WTC11 (cell line): Measurements from ENCODE around the gene ATF7. TPM values are rescaled to one million over a fixed set of nuclear protein-coding genes. Genes with fewer than 3 reads are reported as not detected.

Experiments used
- ATAC-seq: fragments of 200-7000 bp; cut with Tn5 transposase; 2 replicates; pipeline ENCODE4 v1.10.0; 2021; ENCODE audit warnings: mild to moderate bottlenecking, moderate library complexity
- CTCF ChIA-PET: fragments of 300-600 bp; sonication (Branson Sonifier 250); formaldehyde crosslinking; loops from one replicate; lab custom pipeline; 2021; ENCODE audit warnings: antibody characterized with exemption; lab: Charles Lee
- POLR2A ChIA-PET: fragments of 350-600 bp; sonication (Branson Sonifier 250); formaldehyde crosslinking; loops from one replicate; lab custom pipeline; 2021; ENCODE audit warnings: antibody characterized with exemption; lab: Charles Lee
- DNase-seq: peaks from one replicate; pipeline ENCODE4 v3.0.0; 2021; ENCODE audit warnings: low spot score
- H3K27ac Mint-ChIP-seq: 2 replicates; pipeline ENCODE4 v1.8.0; 2021; ENCODE audit warnings: mixed read lengths
- H3K27me3 Mint-ChIP-seq: 2 replicates; pipeline ENCODE4 v1.8.0; 2021; ENCODE audit warnings: low read depth, mild to moderate bottlenecking, moderate library complexity, mixed read lengths
- H3K36me3 Mint-ChIP-seq: 2 replicates; pipeline ENCODE4 v1.8.0; 2021; ENCODE audit warnings: mixed read lengths
- H3K4me1 Mint-ChIP-seq: 2 replicates; pipeline ENCODE4 v1.8.0; 2022; ENCODE audit warnings: mixed read lengths
- H3K4me3 Mint-ChIP-seq: 2 replicates; pipeline ENCODE4 v1.8.0; 2021; ENCODE audit warnings: mild to moderate bottlenecking, moderate library complexity, mixed read lengths
- H3K9me3 Mint-ChIP-seq: 2 replicates; pipeline ENCODE4 v1.8.0; 2021; ENCODE audit warnings: mixed read lengths
- CREB1 ChIP-seq: sonication (generic); formaldehyde crosslinking; IDR thresholded peaks from 2 replicates; pipeline ENCODE4 v1.8.0; 2023; ENCODE audit warnings: mild to moderate bottlenecking, missing genetic modification reagents
- CREM ChIP-seq: sonication (generic); formaldehyde crosslinking; IDR thresholded peaks from 2 replicates; pipeline ENCODE4 v1.8.1; 2022; ENCODE audit warnings: mild to moderate bottlenecking, missing genetic modification reagents, moderate library complexity
- GABPB1 ChIP-seq: sonication (generic); formaldehyde crosslinking; IDR thresholded peaks from 2 replicates; pipeline ENCODE4 v1.8.1; 2023; ENCODE audit warnings: mild to moderate bottlenecking, missing genetic modification reagents
- GRHL2 ChIP-seq: fragments of 250-450 bp; sonication (Bioruptor Pico); IDR thresholded peaks from 2 replicates; pipeline ENCODE4 v1.8.0; 2022; ENCODE audit warnings: mild to moderate bottlenecking, moderate library complexity; ENCODE audit not compliant: insufficient replicate concordance, severe bottlenecking
- JAZF1 ChIP-seq: fragments of 250-450 bp; sonication (Bioruptor Pico); IDR thresholded peaks from 2 replicates; pipeline ENCODE4 v1.9.0; 2021; ENCODE audit warnings: moderate library complexity, mild to moderate bottlenecking, inconsistent platforms
- total RNA-seq: library from RNA; stranded (reverse); gene quantifications from 3 replicates; pipeline ENCODE4 v1.2.3, GENCODE V29; 2021
- TF ChIP-seq, protein P1 (sequence below): sonication (generic); formaldehyde crosslinking; conservative IDR thresholded peaks from 2 replicates; pipeline ENCODE4 v1.8.1; 2023; ENCODE audit warnings: mild to moderate bottlenecking, low read depth, missing genetic modification reagents, moderate library complexity
- TF ChIP-seq, protein P2 (sequence below): fragments of 250-450 bp; sonication (Bioruptor Pico); IDR thresholded peaks from 2 replicates; pipeline ENCODE4 v1.8.0; 2021; ENCODE audit warnings: mild to moderate bottlenecking
- TF ChIP-seq, protein P3 (sequence below): sonication (generic); formaldehyde crosslinking; IDR thresholded peaks from 2 replicates; pipeline ENCODE4 v1.8.0; 2022; ENCODE audit warnings: mild to moderate bottlenecking, missing genetic modification reagents
- TF ChIP-seq, protein P4 (sequence below): sonication (generic); formaldehyde crosslinking; IDR thresholded peaks from 2 replicates; pipeline ENCODE4 v1.8.1; 2022; ENCODE audit warnings: low read depth, mild to moderate bottlenecking, moderate library complexity, missing genetic modification reagents, borderline replicate concordance
- TF ChIP-seq, protein P5 (sequence below): sonication (generic); formaldehyde crosslinking; IDR thresholded peaks from 2 replicates; pipeline ENCODE4 v1.8.0; 2023; ENCODE audit warnings: missing genetic modification reagents
- TF ChIP-seq, protein P6 (sequence below): fragments of 250-450 bp; sonication (Bioruptor Pico); conservative IDR thresholded peaks from 2 replicates; pipeline ENCODE4 v1.9.0; 2021; ENCODE audit warnings: mild to moderate bottlenecking
- TF ChIP-seq, protein P7 (sequence below): sonication (generic); formaldehyde crosslinking; IDR thresholded peaks from 2 replicates; pipeline ENCODE4 v1.8.1; 2022; ENCODE audit warnings: mild to moderate bottlenecking, moderate library complexity, missing genetic modification reagents
- TF ChIP-seq, protein P8 (sequence below): fragments of 250-450 bp; sonication (Bioruptor Pico); IDR thresholded peaks from 2 replicates; pipeline ENCODE4 v1.9.0; 2021; ENCODE audit warnings: moderate library complexity, mild to moderate bottlenecking, inconsistent platforms, borderline replicate concordance
- TF ChIP-seq, protein P9 (sequence below): fragments of 250-450 bp; sonication (Bioruptor Pico); IDR thresholded peaks from 2 replicates; pipeline ENCODE4 v1.9.0; 2021; ENCODE audit warnings: mild to moderate bottlenecking, borderline replicate concordance
- TF ChIP-seq, protein P10 (sequence below): sonication (generic); formaldehyde crosslinking; IDR thresholded peaks from 2 replicates; pipeline ENCODE4 v1.8.1; 2022; ENCODE audit warnings: low read depth, missing genetic modification reagents, borderline replicate concordance
- TF ChIP-seq, protein P11 (sequence below): sonication (generic); formaldehyde crosslinking; IDR thresholded peaks from 2 replicates; pipeline ENCODE4 v1.8.0; 2023; ENCODE audit warnings: mild to moderate bottlenecking, missing genetic modification reagents

The ATF7 gene
- total RNA-seq, 1 experiment from 2014 or later: 16.3 TPM

DNA sequence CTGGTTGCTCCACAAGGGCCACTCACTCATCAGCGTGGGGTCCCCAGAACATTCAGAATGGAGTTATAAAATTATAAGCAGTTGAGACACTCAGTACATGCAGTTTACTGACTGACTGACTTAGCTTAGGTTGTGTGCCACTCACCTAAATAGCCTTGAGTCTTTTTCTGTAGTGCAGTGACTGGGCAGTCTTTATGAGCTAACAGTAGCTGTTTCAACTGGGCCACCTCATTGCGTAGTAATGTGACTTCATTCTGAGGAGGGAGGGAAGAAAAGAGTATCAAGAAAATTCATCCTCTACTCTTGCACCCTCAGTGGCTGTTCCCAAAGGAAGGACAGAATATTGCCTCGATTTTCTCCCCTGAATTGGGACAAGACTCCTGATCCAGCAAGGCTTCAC lies 103.1 kb downstream of the ATF7 start:
- Mint-ChIP-seq H3K9me3 (no peaks in the 10 kb centered on the region), H3K27ac (no peak overlapping the region), H3K4me3 (no peak overlapping the region), H3K27me3 (no peaks in the 10 kb centered on the region), H3K4me1 (no peaks in the 10 kb centered on the region), H3K36me3 (peaks cover 23% of the 10 kb centered on the region)
- ChIA-PET CTCF (interaction anchor here (1.2 to 2.1 kb wide), 2 partner anchors 14 to 202 kb away, joined by 4 to 7 read pairs; partner anchors contain the start of gene AAAS), POLR2A (interaction anchor here (0.5 kb wide), 1 partner anchor 63 kb away, joined by 4 read pairs; no protein-coding TSS in a partner anchor)
- TF ChIP-seq, protein P1, sequence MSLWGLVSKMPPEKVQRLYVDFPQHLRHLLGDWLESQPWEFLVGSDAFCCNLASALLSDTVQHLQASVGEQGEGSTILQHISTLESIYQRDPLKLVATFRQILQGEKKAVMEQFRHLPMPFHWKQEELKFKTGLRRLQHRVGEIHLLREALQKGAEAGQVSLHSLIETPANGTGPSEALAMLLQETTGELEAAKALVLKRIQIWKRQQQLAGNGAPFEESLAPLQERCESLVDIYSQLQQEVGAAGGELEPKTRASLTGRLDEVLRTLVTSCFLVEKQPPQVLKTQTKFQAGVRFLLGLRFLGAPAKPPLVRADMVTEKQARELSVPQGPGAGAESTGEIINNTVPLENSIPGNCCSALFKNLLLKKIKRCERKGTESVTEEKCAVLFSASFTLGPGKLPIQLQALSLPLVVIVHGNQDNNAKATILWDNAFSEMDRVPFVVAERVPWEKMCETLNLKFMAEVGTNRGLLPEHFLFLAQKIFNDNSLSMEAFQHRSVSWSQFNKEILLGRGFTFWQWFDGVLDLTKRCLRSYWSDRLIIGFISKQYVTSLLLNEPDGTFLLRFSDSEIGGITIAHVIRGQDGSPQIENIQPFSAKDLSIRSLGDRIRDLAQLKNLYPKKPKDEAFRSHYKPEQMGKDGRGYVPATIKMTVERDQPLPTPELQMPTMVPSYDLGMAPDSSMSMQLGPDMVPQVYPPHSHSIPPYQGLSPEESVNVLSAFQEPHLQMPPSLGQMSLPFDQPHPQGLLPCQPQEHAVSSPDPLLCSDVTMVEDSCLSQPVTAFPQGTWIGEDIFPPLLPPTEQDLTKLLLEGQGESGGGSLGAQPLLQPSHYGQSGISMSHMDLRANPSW (CRISPR knock-in tag): no peak
- no peak for TF ChIP-seq JAZF1
- TF ChIP-seq, protein P2, sequence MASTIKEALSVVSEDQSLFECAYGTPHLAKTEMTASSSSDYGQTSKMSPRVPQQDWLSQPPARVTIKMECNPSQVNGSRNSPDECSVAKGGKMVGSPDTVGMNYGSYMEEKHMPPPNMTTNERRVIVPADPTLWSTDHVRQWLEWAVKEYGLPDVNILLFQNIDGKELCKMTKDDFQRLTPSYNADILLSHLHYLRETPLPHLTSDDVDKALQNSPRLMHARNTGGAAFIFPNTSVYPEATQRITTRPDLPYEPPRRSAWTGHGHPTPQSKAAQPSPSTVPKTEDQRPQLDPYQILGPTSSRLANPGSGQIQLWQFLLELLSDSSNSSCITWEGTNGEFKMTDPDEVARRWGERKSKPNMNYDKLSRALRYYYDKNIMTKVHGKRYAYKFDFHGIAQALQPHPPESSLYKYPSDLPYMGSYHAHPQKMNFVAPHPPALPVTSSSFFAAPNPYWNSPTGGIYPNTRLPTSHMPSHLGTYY (CRISPR knock-in tag): no peak
- TF ChIP-seq, protein P3, sequence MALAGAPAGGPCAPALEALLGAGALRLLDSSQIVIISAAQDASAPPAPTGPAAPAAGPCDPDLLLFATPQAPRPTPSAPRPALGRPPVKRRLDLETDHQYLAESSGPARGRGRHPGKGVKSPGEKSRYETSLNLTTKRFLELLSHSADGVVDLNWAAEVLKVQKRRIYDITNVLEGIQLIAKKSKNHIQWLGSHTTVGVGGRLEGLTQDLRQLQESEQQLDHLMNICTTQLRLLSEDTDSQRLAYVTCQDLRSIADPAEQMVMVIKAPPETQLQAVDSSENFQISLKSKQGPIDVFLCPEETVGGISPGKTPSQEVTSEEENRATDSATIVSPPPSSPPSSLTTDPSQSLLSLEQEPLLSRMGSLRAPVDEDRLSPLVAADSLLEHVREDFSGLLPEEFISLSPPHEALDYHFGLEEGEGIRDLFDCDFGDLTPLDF (CRISPR knock-in tag): no peak
- TF ChIP-seq, protein P4, sequence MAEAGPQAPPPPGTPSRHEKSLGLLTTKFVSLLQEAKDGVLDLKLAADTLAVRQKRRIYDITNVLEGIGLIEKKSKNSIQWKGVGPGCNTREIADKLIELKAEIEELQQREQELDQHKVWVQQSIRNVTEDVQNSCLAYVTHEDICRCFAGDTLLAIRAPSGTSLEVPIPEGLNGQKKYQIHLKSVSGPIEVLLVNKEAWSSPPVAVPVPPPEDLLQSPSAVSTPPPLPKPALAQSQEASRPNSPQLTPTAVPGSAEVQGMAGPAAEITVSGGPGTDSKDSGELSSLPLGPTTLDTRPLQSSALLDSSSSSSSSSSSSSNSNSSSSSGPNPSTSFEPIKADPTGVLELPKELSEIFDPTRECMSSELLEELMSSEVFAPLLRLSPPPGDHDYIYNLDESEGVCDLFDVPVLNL (CRISPR knock-in tag): no peak
- TF ChIP-seq, protein P5, sequence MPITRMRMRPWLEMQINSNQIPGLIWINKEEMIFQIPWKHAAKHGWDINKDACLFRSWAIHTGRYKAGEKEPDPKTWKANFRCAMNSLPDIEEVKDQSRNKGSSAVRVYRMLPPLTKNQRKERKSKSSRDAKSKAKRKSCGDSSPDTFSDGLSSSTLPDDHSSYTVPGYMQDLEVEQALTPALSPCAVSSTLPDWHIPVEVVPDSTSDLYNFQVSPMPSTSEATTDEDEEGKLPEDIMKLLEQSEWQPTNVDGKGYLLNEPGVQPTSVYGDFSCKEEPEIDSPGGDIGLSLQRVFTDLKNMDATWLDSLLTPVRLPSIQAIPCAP (CRISPR knock-in tag): no peak
- TF ChIP-seq, protein P6, sequence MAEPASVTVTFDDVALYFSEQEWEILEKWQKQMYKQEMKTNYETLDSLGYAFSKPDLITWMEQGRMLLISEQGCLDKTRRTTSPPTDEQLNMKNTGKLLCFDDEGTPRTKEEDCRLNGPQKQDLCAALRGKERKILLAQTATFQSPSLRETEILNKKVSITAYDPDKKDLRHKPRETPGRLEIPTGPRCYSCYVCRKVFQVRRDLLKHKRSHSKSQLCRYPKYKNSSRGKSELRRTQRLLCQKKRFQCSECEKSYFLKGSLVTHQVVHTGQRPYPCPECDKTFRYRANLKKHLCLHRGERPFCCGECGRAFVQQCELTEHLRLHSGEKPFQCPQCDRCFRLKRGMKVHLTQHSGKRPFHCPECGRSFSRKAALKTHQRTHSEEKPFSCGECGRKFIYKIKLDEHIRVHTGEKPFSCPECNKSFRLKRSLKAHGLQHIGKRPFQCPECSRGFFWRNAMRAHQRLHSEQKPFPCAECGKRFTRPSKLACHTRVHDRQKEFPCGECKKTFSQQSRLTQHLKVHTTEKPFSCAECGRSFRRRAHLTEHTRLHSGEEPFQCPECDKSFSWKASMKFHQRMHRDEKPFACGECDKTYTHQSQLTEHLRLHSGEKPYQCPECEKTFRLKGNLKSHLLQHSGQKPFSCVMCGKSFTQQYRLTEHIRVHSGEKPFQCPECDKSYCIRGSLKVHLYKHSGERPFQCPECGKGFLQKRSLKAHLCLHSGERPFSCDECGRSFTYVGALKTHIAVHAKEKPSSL (CRISPR knock-in tag): no peak
- TF ChIP-seq, protein P7, sequence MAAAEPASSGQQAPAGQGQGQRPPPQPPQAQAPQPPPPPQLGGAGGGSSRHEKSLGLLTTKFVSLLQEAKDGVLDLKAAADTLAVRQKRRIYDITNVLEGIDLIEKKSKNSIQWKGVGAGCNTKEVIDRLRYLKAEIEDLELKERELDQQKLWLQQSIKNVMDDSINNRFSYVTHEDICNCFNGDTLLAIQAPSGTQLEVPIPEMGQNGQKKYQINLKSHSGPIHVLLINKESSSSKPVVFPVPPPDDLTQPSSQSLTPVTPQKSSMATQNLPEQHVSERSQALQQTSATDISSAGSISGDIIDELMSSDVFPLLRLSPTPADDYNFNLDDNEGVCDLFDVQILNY (CRISPR knock-in tag): no peak
- no peak for TF ChIP-seq CREB1
- no peak for TF ChIP-seq CREM (CRISPR knock-in tag)
- TF ChIP-seq, protein P8, sequence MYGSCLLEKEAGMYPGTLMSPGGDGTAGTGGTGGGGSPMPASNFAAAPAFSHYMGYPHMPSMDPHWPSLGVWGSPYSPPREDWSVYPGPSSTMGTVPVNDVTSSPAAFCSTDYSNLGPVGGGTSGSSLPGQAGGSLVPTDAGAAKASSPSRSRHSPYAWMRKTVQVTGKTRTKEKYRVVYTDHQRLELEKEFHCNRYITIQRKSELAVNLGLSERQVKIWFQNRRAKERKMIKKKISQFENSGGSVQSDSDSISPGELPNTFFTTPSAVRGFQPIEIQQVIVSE: no peak
- TF ChIP-seq, protein P9, sequence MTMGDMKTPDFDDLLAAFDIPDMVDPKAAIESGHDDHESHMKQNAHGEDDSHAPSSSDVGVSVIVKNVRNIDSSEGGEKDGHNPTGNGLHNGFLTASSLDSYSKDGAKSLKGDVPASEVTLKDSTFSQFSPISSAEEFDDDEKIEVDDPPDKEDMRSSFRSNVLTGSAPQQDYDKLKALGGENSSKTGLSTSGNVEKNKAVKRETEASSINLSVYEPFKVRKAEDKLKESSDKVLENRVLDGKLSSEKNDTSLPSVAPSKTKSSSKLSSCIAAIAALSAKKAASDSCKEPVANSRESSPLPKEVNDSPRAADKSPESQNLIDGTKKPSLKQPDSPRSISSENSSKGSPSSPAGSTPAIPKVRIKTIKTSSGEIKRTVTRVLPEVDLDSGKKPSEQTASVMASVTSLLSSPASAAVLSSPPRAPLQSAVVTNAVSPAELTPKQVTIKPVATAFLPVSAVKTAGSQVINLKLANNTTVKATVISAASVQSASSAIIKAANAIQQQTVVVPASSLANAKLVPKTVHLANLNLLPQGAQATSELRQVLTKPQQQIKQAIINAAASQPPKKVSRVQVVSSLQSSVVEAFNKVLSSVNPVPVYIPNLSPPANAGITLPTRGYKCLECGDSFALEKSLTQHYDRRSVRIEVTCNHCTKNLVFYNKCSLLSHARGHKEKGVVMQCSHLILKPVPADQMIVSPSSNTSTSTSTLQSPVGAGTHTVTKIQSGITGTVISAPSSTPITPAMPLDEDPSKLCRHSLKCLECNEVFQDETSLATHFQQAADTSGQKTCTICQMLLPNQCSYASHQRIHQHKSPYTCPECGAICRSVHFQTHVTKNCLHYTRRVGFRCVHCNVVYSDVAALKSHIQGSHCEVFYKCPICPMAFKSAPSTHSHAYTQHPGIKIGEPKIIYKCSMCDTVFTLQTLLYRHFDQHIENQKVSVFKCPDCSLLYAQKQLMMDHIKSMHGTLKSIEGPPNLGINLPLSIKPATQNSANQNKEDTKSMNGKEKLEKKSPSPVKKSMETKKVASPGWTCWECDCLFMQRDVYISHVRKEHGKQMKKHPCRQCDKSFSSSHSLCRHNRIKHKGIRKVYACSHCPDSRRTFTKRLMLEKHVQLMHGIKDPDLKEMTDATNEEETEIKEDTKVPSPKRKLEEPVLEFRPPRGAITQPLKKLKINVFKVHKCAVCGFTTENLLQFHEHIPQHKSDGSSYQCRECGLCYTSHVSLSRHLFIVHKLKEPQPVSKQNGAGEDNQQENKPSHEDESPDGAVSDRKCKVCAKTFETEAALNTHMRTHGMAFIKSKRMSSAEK (CRISPR knock-in tag): no peak
- TF ChIP-seq, protein P10, sequence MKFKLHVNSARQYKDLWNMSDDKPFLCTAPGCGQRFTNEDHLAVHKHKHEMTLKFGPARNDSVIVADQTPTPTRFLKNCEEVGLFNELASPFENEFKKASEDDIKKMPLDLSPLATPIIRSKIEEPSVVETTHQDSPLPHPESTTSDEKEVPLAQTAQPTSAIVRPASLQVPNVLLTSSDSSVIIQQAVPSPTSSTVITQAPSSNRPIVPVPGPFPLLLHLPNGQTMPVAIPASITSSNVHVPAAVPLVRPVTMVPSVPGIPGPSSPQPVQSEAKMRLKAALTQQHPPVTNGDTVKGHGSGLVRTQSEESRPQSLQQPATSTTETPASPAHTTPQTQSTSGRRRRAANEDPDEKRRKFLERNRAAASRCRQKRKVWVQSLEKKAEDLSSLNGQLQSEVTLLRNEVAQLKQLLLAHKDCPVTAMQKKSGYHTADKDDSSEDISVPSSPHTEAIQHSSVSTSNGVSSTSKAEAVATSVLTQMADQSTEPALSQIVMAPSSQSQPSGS (CRISPR knock-in tag): no peak
- no peak for TF ChIP-seq GRHL2
- no peak for TF ChIP-seq GABPB1 (CRISPR knock-in tag)
- TF ChIP-seq, protein P11, sequence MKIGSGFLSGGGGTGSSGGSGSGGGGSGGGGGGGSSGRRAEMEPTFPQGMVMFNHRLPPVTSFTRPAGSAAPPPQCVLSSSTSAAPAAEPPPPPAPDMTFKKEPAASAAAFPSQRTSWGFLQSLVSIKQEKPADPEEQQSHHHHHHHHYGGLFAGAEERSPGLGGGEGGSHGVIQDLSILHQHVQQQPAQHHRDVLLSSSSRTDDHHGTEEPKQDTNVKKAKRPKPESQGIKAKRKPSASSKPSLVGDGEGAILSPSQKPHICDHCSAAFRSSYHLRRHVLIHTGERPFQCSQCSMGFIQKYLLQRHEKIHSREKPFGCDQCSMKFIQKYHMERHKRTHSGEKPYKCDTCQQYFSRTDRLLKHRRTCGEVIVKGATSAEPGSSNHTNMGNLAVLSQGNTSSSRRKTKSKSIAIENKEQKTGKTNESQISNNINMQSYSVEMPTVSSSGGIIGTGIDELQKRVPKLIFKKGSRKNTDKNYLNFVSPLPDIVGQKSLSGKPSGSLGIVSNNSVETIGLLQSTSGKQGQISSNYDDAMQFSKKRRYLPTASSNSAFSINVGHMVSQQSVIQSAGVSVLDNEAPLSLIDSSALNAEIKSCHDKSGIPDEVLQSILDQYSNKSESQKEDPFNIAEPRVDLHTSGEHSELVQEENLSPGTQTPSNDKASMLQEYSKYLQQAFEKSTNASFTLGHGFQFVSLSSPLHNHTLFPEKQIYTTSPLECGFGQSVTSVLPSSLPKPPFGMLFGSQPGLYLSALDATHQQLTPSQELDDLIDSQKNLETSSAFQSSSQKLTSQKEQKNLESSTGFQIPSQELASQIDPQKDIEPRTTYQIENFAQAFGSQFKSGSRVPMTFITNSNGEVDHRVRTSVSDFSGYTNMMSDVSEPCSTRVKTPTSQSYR (CRISPR knock-in tag): no peak
- no peak for DNase-seq
- ATAC-seq: no peak
